ENCODE results near the gene COMMD6. TPM values are rescaled to one million over a fixed set of nuclear protein-coding genes. Genes with fewer than 3 reads are reported as not detected.

COMMD6 gene
- total and polyA plus RNA-seq, 2 of the 4 experiments (the other 2 are of a cell fraction), result 63.5 to 144 TPM

- Histone ChIP-seq H3K4ac (ENCODE audit: low read depth, low read length) (no peak overlapping the region), H3K27ac (ENCODE audit: insufficient read depth, low read length) (no peak overlapping the region), H4K5ac (ENCODE audit: low read depth, low read length) (no peak overlapping the region), H2BK120ac (ENCODE audit: low read depth, low read length) (no peak overlapping the region), H4K20me1 (ENCODE audit: insufficient read depth, low read length) (no peaks in the 10 kb centered on the region), H3K4me2 (ENCODE audit: low read depth, low read length) (no peak overlapping the region), H2AK9ac (replicated peaks; ENCODE audit: low read depth, low read length, poor library complexity) (no peak overlapping the region), H2AFZ (replicated peaks; ENCODE audit: low read length, poor library complexity) (no peak overlapping the region), H2BK5ac (ENCODE audit: low read depth, low read length, poor library complexity, severe bottlenecking) (no peak overlapping the region), H4K8ac (ENCODE audit: low read depth in 2 of 2, low read length in 2 of 2) (no peak overlapping the region), H3K79me1 (ENCODE audit: low read depth in 1 of 2, low read length in 2 of 2) (no peaks in the 10 kb centered on the region), H2BK15ac (ENCODE audit: low read depth, low read length) (no peak overlapping the region), H3K9me1 (ENCODE audit: insufficient read depth, low read length) (no peaks in the 10 kb centered on the region), H3K9me3 (ENCODE audit: control insufficient read depth, insufficient read depth, low read length) (peaks cover 2% of the 10 kb centered on the region; the same call in 1 of the 2 replicates), H3K18ac (ENCODE audit: low read depth, low read length) (no peak overlapping the region), H3K23ac (ENCODE audit: low read depth, low read length) (no peak overlapping the region), H3K4me1 (ENCODE audit: control insufficient read depth, insufficient read depth, low read length) (no peaks in the 10 kb centered on the region), H3K14ac (replicated peaks; ENCODE audit: low read depth, low read length) (no peak overlapping the region), H3K9ac (ENCODE audit: low read depth, low read length) (no peak overlapping the region), H3K4me3 (ENCODE audit: insufficient read depth, low read depth, low read length) (no peak overlapping the region), H4K91ac (ENCODE audit: insufficient read depth, low read depth, low read length) (no peak overlapping the region), H2AK5ac (ENCODE audit: low read depth, low read length) (no peak overlapping the region), H3K27me3 (ENCODE audit: control insufficient read depth, insufficient read depth, low read length) (no peaks in the 10 kb centered on the region), H2BK20ac (ENCODE audit: low read depth, low read length) (no peak overlapping the region), H3K36me3 (ENCODE audit: control insufficient read depth, insufficient read depth, low read length) (no peaks in the 10 kb centered on the region; the same call in 1 of the 2 replicates), H3K56ac (ENCODE audit: extremely low read depth, insufficient read depth, low read length) (no peak overlapping the region)
- intact Hi-C loops (cut with micrococcal nuclease), result no loop called here
- 100% methylated on average over 1 of the region's 30 CpGs; no CpG with 5 or more reads in 1 of the 2 experiments for WGBS, 2 experiments (ENCODE audit: extremely low coverage in 2 of 2, insufficient read length in 1 of 2)
- dilution Hi-C loops (cut with HindIII; ENCODE audit: low sequenced_read_pairs, unreplicated experiment), result no loop called here
- ChIA-PET CTCF (interaction anchor here (0.7 kb wide), 1 partner anchor 9 kb away, joined by 4 read pairs; no protein-coding TSS in a partner anchor), POLR2A (ENCODE audit: unreplicated experiment) (no interaction called here)
- ATAC-seq (ENCODE audit: low read depth), result no peak
- no peak for DNase-seq
- no peak for TF ChIP-seq ELK1 (IDR thresholded peaks at IDR 0.05; ENCODE audit: borderline replicate concordance, low read depth, low read length)
- no peak for TF ChIP-seq MAZ (IDR thresholded peaks at IDR 0.05; ENCODE audit: borderline replicate concordance, low read depth, low read length)
- no peak for TF ChIP-seq POLR2A (IDR thresholded peaks at IDR 0.05; ENCODE audit: low read depth, low read length)
- no peak for TF ChIP-seq CHD1 (IDR thresholded peaks at IDR 0.05; ENCODE audit: low read depth, low read length)
- TF ChIP-seq FOS (IDR thresholded peaks at IDR 0.05; ENCODE audit: low read depth, low read length), result no peak
- TF ChIP-seq CEBPB (IDR thresholded peaks at IDR 0.05; ENCODE audit: low read depth, low read length), result no peak
- no peak for TF ChIP-seq NFE2L2 (IDR thresholded peaks at IDR 0.05; ENCODE audit: low read depth, low read length)
- no peak for TF ChIP-seq BHLHE40 (IDR thresholded peaks at IDR 0.05; ENCODE audit: low read depth, low read length)
- in situ Hi-C loops (cut with MboI; ENCODE audit: low sequenced_read_pairs), result no loop called here
- no TSS peak for BruUV-seq (replicated peaks)
Measured at GRCh38 chr13:75518439-75519088, 19.1 kb downstream of the COMMD6 start.

Data from IMR-90 (cell line).